Astrocyte (in vitro differentiated cells and primary cell): ENCODE measurements around the gene AKAP13. TPM values are rescaled to one million over a fixed set of nuclear protein-coding genes. Genes with fewer than 3 reads are reported as not detected.

Experiments used
- DNase-seq: peaks from one replicate; pipeline ENCODE4 v3.0.0-alpha.2; 2010; ENCODE audit warnings: low read depth
- FAIRE-seq: peaks from 2 replicates; lab custom pipeline; 2011; peaks lifted over from hg19 to GRCh38; lab: Jason Lieb, UNC
- H2AFZ ChIP-seq: 2 replicates; pipeline ENCODE4 v1.6.0; 2012; ENCODE audit warnings: low read depth, low read length, inconsistent platforms
- H3K27ac ChIP-seq: 2 replicates; pipeline ENCODE4 v1.5.1; 2011; ENCODE audit warnings: low read depth, low read length, inconsistent platforms
- H3K27me3 ChIP-seq: 2 replicates; pipeline ENCODE4 v1.6.0; 2011; ENCODE audit warnings: low read length, inconsistent platforms; ENCODE audit not compliant: insufficient read depth
- H3K36me3 ChIP-seq: 2 replicates; pipeline ENCODE4 v1.5.1; 2011; ENCODE audit warnings: low read length, inconsistent platforms; ENCODE audit not compliant: insufficient read depth
- H3K4me1 ChIP-seq: 2 replicates; pipeline ENCODE4 v1.5.1; 2011; ENCODE audit warnings: low read length, inconsistent platforms; ENCODE audit not compliant: insufficient read depth
- H3K4me2 ChIP-seq: 2 replicates; pipeline ENCODE4 v1.6.0; 2012; ENCODE audit warnings: low read length, inconsistent platforms
- H3K4me3 ChIP-seq: 2 replicates; pipeline ENCODE4 v1.5.1; 2011; ENCODE audit warnings: low read depth, mild to moderate bottlenecking, low read length, inconsistent platforms; ENCODE audit not compliant: insufficient read depth
- H3K79me2 ChIP-seq: 2 replicates; pipeline ENCODE4 v1.6.0; 2012; ENCODE audit warnings: mild to moderate bottlenecking, low read length, inconsistent platforms; ENCODE audit not compliant: insufficient read depth
- H3K9ac ChIP-seq: 2 replicates; pipeline ENCODE4 v1.6.0; 2012; ENCODE audit warnings: mild to moderate bottlenecking, low read length, inconsistent platforms
- H3K9me3 ChIP-seq: 2 replicates; pipeline ENCODE4 v1.5.1; 2012; ENCODE audit warnings: low read depth, mild to moderate bottlenecking, low read length, inconsistent platforms; ENCODE audit not compliant: insufficient read depth
- H4K20me1 ChIP-seq: 2 replicates; pipeline ENCODE4 v1.6.0; 2012; ENCODE audit warnings: low read length, inconsistent platforms; ENCODE audit not compliant: insufficient read depth
- H3K27ac Mint-ChIP-seq: one replicate; pipeline ENCODE4 v1.8.0; 2021; ENCODE audit warnings: mild to moderate bottlenecking, mixed read lengths; ENCODE audit not compliant: unreplicated experiment
- H3K27me3 Mint-ChIP-seq: one replicate; pipeline ENCODE4 v1.8.0; 2021; ENCODE audit warnings: low read depth, mixed read lengths; ENCODE audit not compliant: unreplicated experiment
- H3K36me3 Mint-ChIP-seq: one replicate; pipeline ENCODE4 v1.8.0; 2021; ENCODE audit warnings: low read depth, mixed read lengths; ENCODE audit not compliant: unreplicated experiment
- H3K4me1 Mint-ChIP-seq: one replicate; pipeline ENCODE4 v1.8.0; 2021; ENCODE audit warnings: low read depth, mixed read lengths; ENCODE audit not compliant: unreplicated experiment
- H3K4me3 Mint-ChIP-seq: one replicate; pipeline ENCODE4 v1.8.0; 2021; ENCODE audit warnings: mild to moderate bottlenecking, moderate library complexity, mixed read lengths; ENCODE audit not compliant: unreplicated experiment
- H3K9me3 Mint-ChIP-seq: one replicate; pipeline ENCODE4 v1.8.0; 2021; ENCODE audit warnings: mild to moderate bottlenecking, mixed read lengths; ENCODE audit not compliant: unreplicated experiment
- CTCF ChIP-seq: IDR thresholded peaks from 2 replicates; pipeline ENCODE4 v1.5.1; 2011; ENCODE audit warnings: low read depth, mild to moderate bottlenecking, inconsistent platforms, low read length, moderate library complexity; ENCODE audit not compliant: insufficient read depth
- EZH2 ChIP-seq: IDR thresholded peaks from 2 replicates; pipeline ENCODE4 v1.6.1; 2012; ENCODE audit warnings: mild to moderate bottlenecking, low read length, inconsistent platforms; ENCODE audit not compliant: insufficient read depth
- total RNA-seq: library from RNA; stranded (reverse); gene quantifications from 2 replicates; pipeline ENCODE4 v1.2.1, GENCODE V29; 2021

Gene AKAP13
- total RNA-seq, 1 donor from 2014 or later = 98.2 TPM

GRCh38 chr15:85759376-85759775 is 379.0 kb downstream of the AKAP13 start:
- no peak overlapping the region for H3K4me2 ChIP-seq
- FAIRE-seq = no peak
- H3K27me3 ChIP-seq = no peaks in the 10 kb centered on the region
- H3K79me2 ChIP-seq = peaks cover 14% of the 10 kb centered on the region
- no peaks in the 10 kb centered on the region for H3K9me3 Mint-ChIP-seq
- H3K27ac Mint-ChIP-seq = no peak overlapping the region
- peaks cover 2% of the 10 kb centered on the region for H3K36me3 Mint-ChIP-seq
- DNase-seq = no peak
- H3K4me1 ChIP-seq = peaks cover 26% of the 10 kb centered on the region
- no peak overlapping the region for H3K4me3 Mint-ChIP-seq
- no peak overlapping the region for H3K9ac ChIP-seq
- H3K4me1 Mint-ChIP-seq = peaks cover 6% of the 10 kb centered on the region
- no peak overlapping the region for H3K27ac ChIP-seq
- no peaks in the 10 kb centered on the region for H3K9me3 ChIP-seq
- peaks cover 36% of the 10 kb centered on the region for H4K20me1 ChIP-seq
- H2AFZ ChIP-seq = no peak overlapping the region
- no peak overlapping the region for H3K4me3 ChIP-seq
- H3K27me3 Mint-ChIP-seq = no peaks in the 10 kb centered on the region
- TF ChIP-seq EZH2 = no peak
- no peak for TF ChIP-seq CTCF
- no peaks in the 10 kb centered on the region for H3K36me3 ChIP-seq

GRCh38 chr15:85760049-85760448 is 379.6 kb downstream of the AKAP13 start:
- TF ChIP-seq CTCF (no peak), EZH2 (no peak)
- Histone ChIP-seq H3K4me3 (no peak overlapping the region), H3K9me3 (no peaks in the 10 kb centered on the region), H3K36me3 (no peaks in the 10 kb centered on the region), H3K9ac (no peak overlapping the region), H3K79me2 (peaks cover 16% of the 10 kb centered on the region), H3K27ac (no peak overlapping the region), H3K4me2 (no peak overlapping the region), H4K20me1 (peaks cover 43% of the 10 kb centered on the region), H3K4me1 (peaks cover 31% of the 10 kb centered on the region), H2AFZ (no peak overlapping the region), H3K27me3 (no peaks in the 10 kb centered on the region)
- H3K36me3 Mint-ChIP-seq = peaks cover 2% of the 10 kb centered on the region
- H3K4me1 Mint-ChIP-seq = peaks cover 8% of the 10 kb centered on the region
- no peak overlapping the region for H3K27ac Mint-ChIP-seq
- no peak overlapping the region for H3K4me3 Mint-ChIP-seq
- H3K27me3 Mint-ChIP-seq = no peaks in the 10 kb centered on the region
- FAIRE-seq (no peak), DNase-seq (no peak)
- no peaks in the 10 kb centered on the region for H3K9me3 Mint-ChIP-seq

- Histone ChIP-seq H3K36me3 (no peaks in the 10 kb centered on the region), H3K27me3 (no peaks in the 10 kb centered on the region), H2AFZ (no peak overlapping the region), H3K79me2 (peaks cover 16% of the 10 kb centered on the region), H3K4me2 (no peak overlapping the region), H3K4me1 (peaks cover 31% of the 10 kb centered on the region), H3K9me3 (no peaks in the 10 kb centered on the region), H3K27ac (no peak overlapping the region), H3K4me3 (no peak overlapping the region), H4K20me1 (peaks cover 43% of the 10 kb centered on the region), H3K9ac (peak overlapping the region; percentile 8)
- FAIRE-seq (no peak), DNase-seq (no peak)
- no peaks in the 10 kb centered on the region for H3K27me3 Mint-ChIP-seq
- H3K27ac Mint-ChIP-seq = no peak overlapping the region
- no peak overlapping the region for H3K4me3 Mint-ChIP-seq
- TF ChIP-seq EZH2 (no peak), CTCF (no peak)
- peaks cover 2% of the 10 kb centered on the region for H3K36me3 Mint-ChIP-seq
- no peaks in the 10 kb centered on the region for H3K9me3 Mint-ChIP-seq
- peaks cover 8% of the 10 kb centered on the region for H3K4me1 Mint-ChIP-seq
These were observed 380.3 kb downstream of the AKAP13 start for GRCh38 chr15:85760531-85761371.
